Pancreas (tissue), 10 donors: Measurements from ENCODE around the gene CAPZA1. TPM values are rescaled to one million over a fixed set of nuclear protein-coding genes. Genes with fewer than 3 reads are reported as not detected.

Experiments used
- ATAC-seq, 4 donors: fragments of 200-7000 bp; cut with Tn5 transposase; one replicate each; pipeline versions ENCODE4 v1.8.0 to v1.9.1; 2020; ENCODE audit warnings: mild to moderate bottlenecking in 4 of 4, moderate library complexity in 4 of 4
- DNase-seq, 6 donors: peaks; one replicate each; pipeline ENCODE4 v3.0.0-alpha.2; 2020
- FAIRE-seq: peaks from 2 replicates; lab custom pipeline; 2012; peaks lifted over from hg19 to GRCh38; lab: Jason Lieb, UNC
- H3K27ac ChIP-seq, 4 donors: fragments of 200-600 bp; sonication (generic); 1 replicate in 3 of 4; 2 replicates in 1 of 4; pipeline versions ENCODE4 v1.5.0 to v1.8.0; 2020
- H3K27me3 ChIP-seq, 4 donors: fragments of 200-600 bp; one replicate each; pipeline ENCODE4 v1.8.0; 2021
- H3K36me3 ChIP-seq, 3 donors: fragments of 200-600 bp; sonication (generic) in 1 of 3; one replicate each; pipeline versions ENCODE4 v1.5.0 to v1.8.0; 2020 to 2021
- H3K4me1 ChIP-seq, 3 donors: fragments of 200-600 bp; one replicate each; pipeline ENCODE4 v1.8.0; 2021
- H3K4me3 ChIP-seq, 4 donors: fragments of 200-600 bp; sonication (generic) in 2 of 4; one replicate each; pipeline versions ENCODE4 v1.5.0 to v1.8.0; 2020 to 2021
- H3K9me3 ChIP-seq, 4 donors: fragments of 200-600 bp; one replicate each; pipeline ENCODE4 v1.8.0; 2021
- WGBS, 2 donors: extraction: QIAGEN DNeasy Blood & Tissue Kit; methylation state at CpG; one replicate each; pipeline ENCODE4 v1.1.7; 2013; 5-methylcytosine and 5-hydroxymethylcytosine counted together
- intact Hi-C, 3 donors: fragments of 100-400 bp; cut with DNase I; formaldehyde crosslinking; loops; one replicate each; pipeline versions ENCODE4 v1.11.1 to v1.14.2; 2022
- polyA plus RNA-seq, 2 donors: library from polyadenylated mRNA; stranded (reverse); fragments of 200-250 nt; gene quantifications; one replicate each; pipeline ENCODE4 v1.2.3, GENCODE V29; 2013
- total RNA-seq, 6 donors: library from RNA; stranded (reverse); fragmentation: NEBNext Ultra II Directional in 4 of 6; extraction: Animal tissue kit (Norgen Biotek cat#: 25700) in 4 of 6; gene quantifications; one replicate each; pipeline versions ENCODE4 v1.2.1 to v1.2.4, GENCODE V29; 2021 to 2023
- TF ChIP-seq, protein P1 (sequence below), 4 donors: fragments of 200-600 bp; sonication (generic) in 3 of 4; IDR thresholded peaks; one replicate each; pipeline versions ENCODE4 v1.5.0 to v1.8.0; 2021; ENCODE audit warnings: antibody characterized with exemption in 4 of 4
- donor health status: healthy with polysubstance abuse.
- donor health status: DM: no; HTN: no; CAD: no; lungs with moderate emphysema.
- donor health status: DM: no; HTN: no; CAD: no.
- donor health status: control.
- donor health status: control.
- donor health status: Bipolar disorder and iron deficiency.
- donor health status: DM: yes; HTN: yes; CAD: no.
- donor health status: DM: no; HTN: no; CAD: no.
- donor health status: DM: no; HTN: no; CAD: no.
- donor health status: DM: yes; HTN: yes; CAD: no.

Gene CAPZA1
- total and polyA plus RNA-seq, 8 donors: 27.2 to 60.5 (median 31.6) TPM

- DNase-seq: no peak
- 71 to 80% methylated on average over 2 of the region's 2 CpGs for WGBS, 2 donors
These were observed 23.4 kb downstream of the CAPZA1 start for GRCh38 chr1:112643080-112643479.

GRCh38 chr1:112646225-112646624 lies 26.6 kb downstream of the CAPZA1 start:
- 90 to 94% methylated on average over 4 of the region's 4 CpGs for WGBS, 2 donors
- Histone ChIP-seq H3K36me3 (peaks cover 0 to 14% (median 14%) of the 10 kb centered on the region in 3 donors), H3K27me3 (no peaks in the 10 kb centered on the region), H3K4me1 (no peaks in the 10 kb centered on the region), H3K4me3 (no peak overlapping the region), H3K9me3 (no peaks in the 10 kb centered on the region), H3K27ac (no peak overlapping the region)
- FAIRE-seq: no peak
- TF ChIP-seq, protein P1, sequence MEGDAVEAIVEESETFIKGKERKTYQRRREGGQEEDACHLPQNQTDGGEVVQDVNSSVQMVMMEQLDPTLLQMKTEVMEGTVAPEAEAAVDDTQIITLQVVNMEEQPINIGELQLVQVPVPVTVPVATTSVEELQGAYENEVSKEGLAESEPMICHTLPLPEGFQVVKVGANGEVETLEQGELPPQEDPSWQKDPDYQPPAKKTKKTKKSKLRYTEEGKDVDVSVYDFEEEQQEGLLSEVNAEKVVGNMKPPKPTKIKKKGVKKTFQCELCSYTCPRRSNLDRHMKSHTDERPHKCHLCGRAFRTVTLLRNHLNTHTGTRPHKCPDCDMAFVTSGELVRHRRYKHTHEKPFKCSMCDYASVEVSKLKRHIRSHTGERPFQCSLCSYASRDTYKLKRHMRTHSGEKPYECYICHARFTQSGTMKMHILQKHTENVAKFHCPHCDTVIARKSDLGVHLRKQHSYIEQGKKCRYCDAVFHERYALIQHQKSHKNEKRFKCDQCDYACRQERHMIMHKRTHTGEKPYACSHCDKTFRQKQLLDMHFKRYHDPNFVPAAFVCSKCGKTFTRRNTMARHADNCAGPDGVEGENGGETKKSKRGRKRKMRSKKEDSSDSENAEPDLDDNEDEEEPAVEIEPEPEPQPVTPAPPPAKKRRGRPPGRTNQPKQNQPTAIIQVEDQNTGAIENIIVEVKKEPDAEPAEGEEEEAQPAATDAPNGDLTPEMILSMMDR (IDR thresholded peaks at IDR 0.05): no peak
- no peak for ATAC-seq
- intact Hi-C loops: no loop called here
- no peak for DNase-seq

More at GRCh38 chr1:112643080-112643479, 23.4 kb downstream of the CAPZA1 start:
- TF ChIP-seq, protein P1 (IDR thresholded peaks at IDR 0.05): no peak
- intact Hi-C loops: no loop called here
- no peak overlapping the region for H3K4me3 ChIP-seq
- H3K9me3 ChIP-seq: no peaks in the 10 kb centered on the region
- H3K27me3 ChIP-seq: no peaks in the 10 kb centered on the region
- FAIRE-seq (no peak), ATAC-seq (no peak)
- H3K36me3 ChIP-seq: no peaks in the 10 kb centered on the region
- no peaks in the 10 kb centered on the region for H3K4me1 ChIP-seq
- H3K27ac ChIP-seq: no peak overlapping the region

GRCh38 chr1:112651205-112651604 lies 31.6 kb downstream of the CAPZA1 start:
- no peaks in the 10 kb centered on the region for H3K27me3 ChIP-seq
- 97 to 98% methylated on average over 1 of the region's 1 CpG for WGBS, 2 donors
- no peak overlapping the region for H3K27ac ChIP-seq
- DNase-seq (no peak), FAIRE-seq (no peak), ATAC-seq (no peak)
- TF ChIP-seq, protein P1 (IDR thresholded peaks at IDR 0.05): no peak
- H3K4me1 ChIP-seq: no peaks in the 10 kb centered on the region
- H3K4me3 ChIP-seq: no peak overlapping the region
- H3K9me3 ChIP-seq: no peaks in the 10 kb centered on the region
- H3K36me3 ChIP-seq: peaks cover 0 to 31% (median 14%) of the 10 kb centered on the region in 3 donors
- intact Hi-C loops: no loop called here

DNA sequence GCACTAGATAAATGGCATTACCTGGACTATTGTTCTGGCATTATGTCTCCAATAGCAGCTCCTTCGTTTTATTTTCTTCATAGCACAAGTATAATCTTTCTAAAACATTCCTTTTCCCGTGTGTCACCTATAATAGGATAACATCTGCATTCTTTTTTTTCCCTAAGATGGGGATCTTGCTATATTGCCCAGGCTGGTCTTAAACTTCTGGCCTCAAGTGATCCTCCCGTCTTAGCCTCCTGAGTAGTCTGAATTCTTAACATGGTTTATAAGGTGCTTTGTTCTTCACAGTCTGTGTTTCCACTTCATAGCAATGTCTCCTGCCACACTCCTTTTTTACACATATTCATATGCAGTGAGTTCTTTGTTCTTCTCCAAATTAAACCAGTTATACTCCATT lies 46.2 kb downstream of the CAPZA1 start:
- 76 to 91% methylated on average over 3 of the region's 3 CpGs for WGBS, 2 donors
- no peak for FAIRE-seq

DNA sequence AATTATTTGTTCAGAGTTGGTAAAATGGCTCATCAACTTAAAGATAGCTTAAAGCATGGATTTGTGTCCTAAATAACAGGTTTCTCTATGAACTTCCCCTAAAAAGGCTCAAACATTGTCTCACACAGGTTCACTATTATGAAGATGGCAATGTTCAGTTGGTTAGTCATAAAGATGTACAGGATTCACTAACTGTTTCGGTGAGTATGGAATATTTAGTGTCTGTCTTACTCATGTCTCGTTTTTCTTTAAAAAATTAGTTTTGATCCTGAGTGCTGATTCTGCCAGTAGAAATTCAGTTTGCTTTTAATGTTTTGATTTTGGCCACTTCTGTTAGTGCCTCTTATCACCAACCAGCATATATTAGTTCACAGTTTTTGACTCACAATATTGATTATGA lies 47.3 kb downstream of the CAPZA1 start:
- no peak for ATAC-seq
- Histone ChIP-seq H3K27me3 (no peaks in the 10 kb centered on the region), H3K9me3 (no peaks in the 10 kb centered on the region), H3K36me3 (peaks cover 0 to 32% (median 0%) of the 10 kb centered on the region in 3 donors), H3K27ac (no peak overlapping the region), H3K4me3 (no peak overlapping the region), H3K4me1 (no peaks in the 10 kb centered on the region)
- no peak for FAIRE-seq
- TF ChIP-seq, protein P1 (IDR thresholded peaks at IDR 0.05): no peak
- WGBS, 2 donors: 89 to 93% methylated on average over 2 of the region's 2 CpGs
- intact Hi-C loops: no loop called here
- no peak for DNase-seq

More for the DNA sequence above, 46.2 kb downstream of the CAPZA1 start:
- intact Hi-C loops: no loop called here
- Histone ChIP-seq H3K9me3 (no peaks in the 10 kb centered on the region), H3K27ac (no peak overlapping the region), H3K4me3 (no peak overlapping the region), H3K4me1 (no peaks in the 10 kb centered on the region), H3K27me3 (no peaks in the 10 kb centered on the region), H3K36me3 (peaks cover 0 to 43% (median 0%) of the 10 kb centered on the region in 3 donors)
- TF ChIP-seq, protein P1 (IDR thresholded peaks at IDR 0.05): no peak
- no peak for DNase-seq
- ATAC-seq: no peak
